HG03558 (cell line): ENCODE measurements around the gene EVA1C.
"Not testable (repeated sequence)": the region's sequence is repeated elsewhere in the genome, so short reads cannot be mapped to it uniquely, and the experiment has no call there.

Experiments used
- ATAC-seq: cut with Tn5 transposase; IDR thresholded peaks from one replicate; pipeline ENCODE4 v1.9.1; 2021; ENCODE audit warnings: moderate number of reproducible peaks; ENCODE audit not compliant: unreplicated experiment; ENCODE audit errors: extremely low read depth

Gene EVA1C

DNA sequence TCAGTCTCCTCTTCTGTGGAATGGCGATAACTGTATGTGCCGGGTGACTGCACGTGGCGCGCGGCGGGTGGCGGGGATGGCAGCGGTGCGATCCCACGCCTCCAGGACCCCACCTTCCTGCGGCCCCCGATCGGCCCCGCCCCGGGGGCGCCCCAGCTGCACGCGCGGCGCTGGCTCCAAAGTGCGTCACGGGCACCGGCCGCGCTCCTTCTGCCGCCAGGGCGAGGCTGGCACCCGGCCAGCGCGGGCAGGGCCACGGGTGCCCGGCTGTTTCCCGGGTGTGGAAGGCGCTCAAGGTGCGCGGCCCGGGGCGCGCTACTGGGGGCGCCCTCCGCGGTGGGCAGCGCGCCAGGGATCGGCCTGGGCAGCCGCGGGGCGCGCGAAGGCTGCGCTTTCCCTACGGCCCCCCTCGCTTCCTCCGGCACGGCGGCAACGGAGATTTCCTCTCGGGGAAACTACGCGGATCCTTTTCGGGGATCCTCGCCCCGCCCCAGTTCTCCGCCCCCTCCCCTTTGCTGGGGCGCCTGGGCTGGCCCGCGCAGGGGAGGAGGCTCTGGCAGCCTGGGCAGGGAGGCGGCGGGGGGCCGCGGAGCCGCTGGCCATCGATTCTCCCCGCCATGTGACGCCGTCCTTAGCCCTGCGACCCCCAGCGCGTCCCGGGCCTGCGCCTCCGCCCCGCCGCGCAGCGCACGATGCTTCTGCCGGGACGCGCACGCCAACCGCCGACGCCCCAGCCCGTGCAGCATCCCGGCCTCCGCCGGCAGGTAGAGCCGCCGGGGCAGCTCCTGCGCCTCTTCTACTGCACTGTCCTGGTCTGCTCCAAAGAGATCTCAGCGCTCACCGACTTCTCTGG, at the start of gene EVA1C:
Gene EVA1C (plus strand): TSS at position 545 of the 853 bp plus-strand sequence. CDS start 148 bp downstream, at position 693.
- ATAC-seq, result no peak

- no peak for ATAC-seq
These were observed 48.1 kb upstream of the EVA1C start for GRCh38 chr21:32364387-32364786.

DNA sequence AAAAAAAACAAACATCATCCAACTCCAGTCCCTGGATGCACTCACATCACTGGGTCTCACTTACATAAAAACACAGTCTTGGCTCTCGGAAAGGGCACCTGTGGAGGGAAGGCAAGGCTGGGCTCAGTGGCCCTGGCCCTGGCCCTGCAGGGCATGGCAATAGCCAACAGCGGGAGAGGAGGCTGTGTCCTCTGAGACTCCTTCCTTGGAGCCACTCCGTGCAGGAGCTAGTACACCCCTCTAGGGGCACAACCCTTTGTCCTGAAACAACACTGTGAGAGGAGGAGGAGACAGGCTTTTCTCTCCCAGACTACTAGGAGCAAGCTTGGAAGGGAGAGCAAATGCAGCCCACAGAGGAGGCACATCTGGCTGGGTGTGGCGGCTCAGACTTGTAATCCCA, 47.7 kb upstream of the EVA1C start:
- ATAC-seq, result no peak

DNA sequence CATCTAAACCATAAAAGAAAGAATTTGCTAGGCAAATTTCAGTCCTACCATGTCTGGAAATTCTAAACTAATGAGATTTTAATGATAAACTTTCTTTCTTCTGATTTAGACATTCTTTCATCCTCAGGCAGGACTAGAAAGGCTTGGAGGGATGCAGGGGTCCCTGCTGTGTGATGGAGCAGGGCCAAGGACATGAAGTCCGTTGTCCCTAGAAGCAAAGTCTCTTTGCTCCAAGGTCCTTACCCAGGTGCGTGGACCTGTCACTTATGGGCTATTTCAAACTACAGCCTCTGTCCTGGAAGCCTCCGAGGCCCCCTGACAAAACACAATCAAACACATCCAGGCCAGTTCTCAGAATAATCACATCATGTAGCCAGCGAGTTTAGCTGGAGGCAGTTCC, 46.3 kb upstream of the EVA1C start:
- ATAC-seq, result no peak

GRCh38 chr21:32367158-32367557, 45.3 kb upstream of the EVA1C start:
- no peak for ATAC-seq

- ATAC-seq, result no peak
These were observed 44.1 kb upstream of the EVA1C start for GRCh38 chr21:32368386-32368785.

DNA sequence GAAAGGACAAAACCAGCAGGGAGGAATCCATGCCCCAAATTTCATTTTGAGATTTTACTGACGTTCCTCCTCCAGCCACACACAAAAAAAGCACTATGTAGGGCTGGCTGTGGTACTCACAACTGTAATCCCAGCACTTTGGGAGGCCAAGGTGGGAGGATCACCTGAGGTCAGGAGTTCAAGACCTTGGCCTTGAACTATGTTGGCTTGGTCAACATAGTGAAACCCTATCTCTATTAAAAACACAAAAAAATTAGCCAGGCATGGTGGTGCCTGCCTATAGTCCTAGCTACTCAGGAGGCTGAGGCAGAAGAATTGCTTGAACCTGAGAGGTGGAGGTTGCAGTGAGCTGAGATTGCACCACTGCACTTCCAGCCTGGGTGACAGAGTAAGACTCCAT, 43.5 kb upstream of the EVA1C start:
- not testable (repeated sequence) for ATAC-seq

DNA sequence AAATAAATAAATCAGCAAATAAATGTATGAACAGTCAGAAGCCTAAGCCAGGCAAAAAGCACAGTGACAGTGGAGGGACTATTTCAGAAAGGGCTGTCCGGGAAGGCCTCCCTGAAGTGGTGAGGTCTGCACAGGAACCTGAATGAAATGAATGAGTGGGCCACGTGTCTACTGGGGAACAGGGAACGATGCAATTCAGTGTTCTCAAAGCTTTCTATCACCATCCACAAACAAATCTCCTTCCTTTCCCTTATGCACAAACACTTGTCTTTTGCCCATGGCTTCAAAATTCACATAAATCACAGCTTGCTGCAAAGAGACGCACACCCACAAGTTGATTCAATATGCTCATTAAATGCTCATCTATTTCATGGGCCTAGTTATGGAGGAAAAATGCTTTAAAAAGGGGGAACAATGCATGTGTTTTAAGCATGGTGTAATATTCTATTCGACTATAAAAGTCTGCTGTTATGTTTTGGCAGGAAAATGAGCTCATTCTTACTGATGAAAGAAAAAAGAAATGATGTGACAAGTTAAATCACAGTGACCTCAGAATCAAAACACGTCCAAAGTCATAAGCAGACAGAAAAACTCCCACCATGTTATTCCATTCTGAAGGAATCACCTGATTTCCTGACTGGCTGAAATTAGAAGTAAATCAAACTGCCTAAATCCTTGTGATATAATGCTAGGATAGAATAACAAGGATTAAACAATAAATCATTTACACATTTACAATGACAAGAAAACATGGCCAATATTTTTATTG, 41.3 kb upstream of the EVA1C start:
- ATAC-seq, result no peak

DNA sequence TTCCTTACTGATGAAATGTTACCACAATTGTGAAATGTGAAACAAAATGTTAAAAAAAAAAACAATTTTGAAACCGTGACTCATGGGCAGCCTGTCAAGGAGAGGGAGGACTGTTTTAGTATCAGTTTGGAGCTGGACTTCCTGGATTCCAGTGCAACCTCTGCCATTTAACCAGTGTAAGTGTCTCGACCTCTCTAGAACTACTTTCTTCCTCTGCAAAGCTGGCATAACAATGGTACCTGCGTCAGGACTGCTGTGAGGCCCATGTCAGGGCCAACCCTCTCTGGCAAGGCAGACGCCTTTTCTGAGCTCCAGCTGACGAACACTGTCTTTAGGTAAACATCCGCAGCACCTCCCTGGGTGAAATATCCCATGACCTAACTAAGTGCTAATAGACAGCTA, 40.6 kb upstream of the EVA1C start:
- ATAC-seq, result no peak

- no peak for ATAC-seq
These were observed 39.8 kb upstream of the EVA1C start for GRCh38 chr21:32372755-32373154.

DNA sequence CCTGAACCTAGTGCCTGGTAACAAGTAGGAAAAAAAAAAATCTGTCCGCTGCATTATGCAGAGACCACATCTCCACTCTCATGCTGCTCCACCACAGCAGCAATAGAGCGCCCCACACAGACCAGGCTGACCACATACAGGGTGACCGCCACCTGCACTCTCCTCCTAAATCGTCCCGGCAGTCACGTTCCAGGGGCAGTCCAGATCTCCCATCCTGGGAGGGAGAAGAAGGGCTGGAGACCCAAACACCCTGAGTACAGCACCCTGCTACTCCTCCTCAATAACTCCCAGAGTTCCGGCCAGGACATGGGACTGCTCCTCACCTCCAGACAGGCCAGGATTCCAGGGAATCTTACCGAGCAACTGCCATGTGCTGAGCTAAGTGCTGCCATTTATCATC, 35.0 kb upstream of the EVA1C start:
- no peak for ATAC-seq

GRCh38 chr21:32377991-32378390, 34.5 kb upstream of the EVA1C start:
- ATAC-seq, result no peak

DNA sequence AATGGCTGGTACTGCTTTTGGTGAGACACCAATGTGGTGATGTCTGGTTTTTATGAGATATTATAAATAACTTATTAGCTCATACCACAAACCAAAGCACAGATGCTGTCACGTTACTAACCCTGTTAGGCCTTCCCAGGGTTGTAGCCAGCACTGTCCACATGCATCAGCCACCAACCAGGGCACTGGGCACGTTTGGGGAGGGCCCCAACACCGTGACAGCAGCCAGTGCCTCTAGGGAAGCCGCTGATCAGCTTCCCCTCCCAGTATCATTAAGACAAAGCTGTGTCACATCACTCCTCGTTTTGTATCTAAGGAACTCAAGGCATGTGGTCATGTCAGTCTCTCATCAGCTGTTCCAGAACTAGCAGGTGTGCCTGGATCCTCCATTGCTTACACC, 33.5 kb upstream of the EVA1C start:
- ATAC-seq, result no peak

DNA sequence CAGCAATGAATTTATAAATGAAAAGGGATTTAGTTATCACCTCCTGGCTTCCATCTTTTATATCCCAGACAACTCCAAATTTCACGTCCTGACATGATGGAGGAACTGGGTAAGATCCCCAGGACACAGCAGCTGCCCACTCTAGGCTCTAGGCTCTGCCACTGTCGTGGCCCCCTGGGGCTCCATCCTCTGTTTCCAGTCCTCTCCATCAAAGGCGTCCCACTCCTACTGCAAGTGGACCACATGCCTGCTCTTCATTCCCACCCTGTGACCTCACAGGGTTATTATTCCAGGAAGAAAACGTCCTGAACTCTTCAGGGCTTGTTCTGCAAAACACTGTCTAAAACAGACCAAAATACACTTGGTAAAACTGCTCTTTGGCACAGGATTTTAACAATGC, 31.6 kb upstream of the EVA1C start:
- ATAC-seq, result no peak

- ATAC-seq, result no peak
These were observed 30.9 kb upstream of the EVA1C start for GRCh38 chr21:32381571-32381970.

GRCh38 chr21:32382108-32382644, 30.3 kb upstream of the EVA1C start:
- ATAC-seq, result no peak

DNA sequence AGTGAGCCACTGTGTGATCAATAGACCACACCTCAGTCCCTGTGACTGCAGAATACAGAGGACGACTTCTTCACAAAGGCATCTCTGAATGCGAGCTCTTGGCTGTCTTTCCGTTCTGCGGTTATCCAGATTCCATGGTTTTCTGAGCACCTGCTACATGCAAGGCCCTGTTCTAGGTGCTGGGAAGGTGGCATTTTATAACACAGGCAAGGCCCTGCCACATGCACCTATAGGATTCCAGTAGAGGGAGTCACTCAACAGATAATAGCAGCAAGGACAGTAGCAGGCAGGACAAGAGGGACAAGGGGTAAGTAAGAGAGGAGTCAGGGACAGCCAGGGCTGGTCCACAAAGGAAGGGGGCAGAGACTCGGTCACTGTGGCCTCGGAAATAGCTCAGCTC, 28.7 kb upstream of the EVA1C start:
- ATAC-seq, result no peak

- no peak for ATAC-seq
These were observed 26.2 kb upstream of the EVA1C start for GRCh38 chr21:32386195-32386870.

- ATAC-seq, result no peak
These were observed 25.4 kb upstream of the EVA1C start for GRCh38 chr21:32387151-32387550.

- ATAC-seq, result no peak
These were observed 24.2 kb upstream of the EVA1C start for GRCh38 chr21:32388306-32388705.
